Retina (tissue), 1 donor: Measurements from ENCODE around the gene F10.
A peak's percentile ranks its signal among the peaks of the same experiment; 100 is the strongest.
"Not testable (repeated sequence)": the region's sequence is repeated elsewhere in the genome, so short reads cannot be mapped to it uniquely, and the experiment has no call there.

Source experiments
- DNase-seq: peaks from one replicate; pipeline ENCODE4 v3.0.0-alpha.2; 2016

Gene F10

GRCh38 chr13:113086991-113087922 is 35.3 kb upstream of the F10 start:
- DNase-seq: no peak

- no peak for DNase-seq
These were observed 34.5 kb upstream of the F10 start for GRCh38 chr13:113087923-113088690.

GRCh38 chr13:113088691-113089020 is 33.9 kb upstream of the F10 start:
- no peak for DNase-seq

- no peak for DNase-seq
These were observed 32.7 kb upstream of the F10 start for GRCh38 chr13:113089693-113090414.

- DNase-seq: no peak
These were observed 32.2 kb upstream of the F10 start for GRCh38 chr13:113090415-113090770.

GRCh38 chr13:113090806-113091205 is 31.8 kb upstream of the F10 start:
- no peak for DNase-seq

GRCh38 chr13:113091211-113091771 is 31.3 kb upstream of the F10 start:
- DNase-seq: no peak

GRCh38 chr13:113091891-113092775 is 30.5 kb upstream of the F10 start:
- DNase-seq: no peak

GRCh38 chr13:113092776-113093579 is 29.6 kb upstream of the F10 start:
- DNase-seq: no peak

GRCh38 chr13:113093580-113094409 is 28.8 kb upstream of the F10 start:
- no peak for DNase-seq

GRCh38 chr13:113094410-113094800 is 28.2 kb upstream of the F10 start:
- DNase-seq: no peak

- DNase-seq: no peak
These were observed 27.2 kb upstream of the F10 start for GRCh38 chr13:113095146-113096051.

GRCh38 chr13:113096052-113096744 is 26.4 kb upstream of the F10 start:
- DNase-seq: no peak

- no peak for DNase-seq
These were observed 25.8 kb upstream of the F10 start for GRCh38 chr13:113096745-113097305.

GRCh38 chr13:113097651-113098050 is 24.9 kb upstream of the F10 start:
- no peak for DNase-seq

GRCh38 chr13:113098162-113098732 is 24.4 kb upstream of the F10 start:
- DNase-seq: peak; percentile 65

GRCh38 chr13:113099142-113099541 is 23.5 kb upstream of the F10 start:
- DNase-seq: no peak

GRCh38 chr13:113102302-113102701 is 20.3 kb upstream of the F10 start:
- DNase-seq: not testable (repeated sequence)
